Naive B cell (primary cell): ENCODE measurements around the gene RNF130. TPM values are rescaled to one million over a fixed set of nuclear protein-coding genes. Genes with fewer than 3 reads are reported as not detected.
"Not testable (repeated sequence)": the region's sequence is repeated elsewhere in the genome, so short reads cannot be mapped to it uniquely, and the experiment has no call there.

ENCODE experiments used
- ATAC-seq, 2 donors: fragments of 150-1000 bp; cut with Tn5 transposase; 2 replicates each; pipeline ENCODE4 v1.10.0; 2021; ENCODE audit warnings: low read depth in 2 of 2, mild to moderate bottlenecking in 2 of 2, moderate library complexity in 2 of 2
- DNase-seq: peaks from one replicate; pipeline ENCODE4 v3.0.0; 2022
- H3K27ac Mint-ChIP-seq, 6 donors: one replicate each; pipeline ENCODE4 v1.8.0; 2020 to 2022; ENCODE audit warnings: mild to moderate bottlenecking in 6 of 6, mixed read lengths in 6 of 6, moderate library complexity in 5 of 6, inconsistent platforms in 2 of 6
- H3K27me3 Mint-ChIP-seq, 3 donors: one replicate each; pipeline ENCODE4 v1.8.0; 2021 to 2022; ENCODE audit warnings: mixed read lengths in 3 of 3, mild to moderate bottlenecking in 1 of 3
- H3K36me3 Mint-ChIP-seq, 2 donors: one replicate each; pipeline ENCODE4 v1.8.0; 2020 to 2022; ENCODE audit warnings: mixed read lengths in 2 of 2, inconsistent platforms in 1 of 2, mild to moderate bottlenecking in 1 of 2
- H3K4me1 Mint-ChIP-seq, 3 donors: one replicate each; pipeline ENCODE4 v1.8.0; 2020 to 2022; ENCODE audit warnings: mixed read lengths in 3 of 3, inconsistent platforms in 1 of 3, mild to moderate bottlenecking in 1 of 3, moderate library complexity in 1 of 3
- H3K4me3 Mint-ChIP-seq, 8 donors: one replicate each; pipeline ENCODE4 v1.8.0; 2020 to 2022; ENCODE audit warnings: mild to moderate bottlenecking in 8 of 8, mixed read lengths in 8 of 8, moderate library complexity in 8 of 8, inconsistent platforms in 2 of 8
- H3K9me3 Mint-ChIP-seq, 7 donors: one replicate each; pipeline ENCODE4 v1.8.0; 2020 to 2022; ENCODE audit warnings: mixed read lengths in 7 of 7, mild to moderate bottlenecking in 5 of 7, inconsistent platforms in 2 of 7, moderate library complexity in 1 of 7
- polyA plus RNA-seq, 6 donors: library from polyadenylated mRNA; unstranded; fragments of 300-500 nt; fragmentation: Illumina TruSeq; gene quantifications; one replicate each; pipeline ENCODE4 v1.2.3, GENCODE V29; 2021; ENCODE audit warnings: low read depth in 6 of 6

Gene RNF130
- polyA plus RNA-seq, 6 donors from 2014 or later = 20.1 to 36.1 (median 25.3) TPM

GRCh38 chr5:180026734-180027458, 44.7 kb downstream of the RNF130 start:
- Mint-ChIP-seq H3K27ac (peak overlapping the region in 1 of 6 donors; percentile 2), H3K4me3 (no peak overlapping the region), H3K9me3 (no peaks in the 10 kb centered on the region), H3K36me3 (peaks cover 0 to 8% of the 10 kb centered on the region in 2 donors), H3K27me3 (no peaks in the 10 kb centered on the region), H3K4me1 (peaks cover 0 to 15% (median 0%) of the 10 kb centered on the region in 3 donors)
- ATAC-seq = no peak
- DNase-seq = no peak

GRCh38 chr5:180026320-180026719, 45.2 kb downstream of the RNF130 start:
- Mint-ChIP-seq H3K36me3 (peaks cover 0 to 11% of the 10 kb centered on the region in 2 donors), H3K4me1 (peaks cover 0 to 15% (median 0%) of the 10 kb centered on the region in 3 donors), H3K9me3 (no peaks in the 10 kb centered on the region), H3K27ac (peak overlapping the region in 2 of 6 donors; percentile 26 to 62), H3K4me3 (no peak overlapping the region), H3K27me3 (no peaks in the 10 kb centered on the region)
- no peak for ATAC-seq
- no peak for DNase-seq

GRCh38 chr5:180021900-180022299, 49.7 kb downstream of the RNF130 start:
- DNase-seq (no peak), ATAC-seq (no peak)
- H3K27ac Mint-ChIP-seq = no peak overlapping the region
- H3K36me3 Mint-ChIP-seq = peaks cover 9 to 30% of the 10 kb centered on the region in 2 donors
- H3K9me3 Mint-ChIP-seq = peaks cover 0 to 7% (median 0%) of the 10 kb centered on the region in 7 donors
- H3K4me3 Mint-ChIP-seq = no peak overlapping the region
- peaks cover 0 to 3% (median 0%) of the 10 kb centered on the region in 3 donors for H3K4me1 Mint-ChIP-seq
- no peaks in the 10 kb centered on the region for H3K27me3 Mint-ChIP-seq

GRCh38 chr5:180020176-180020575, 51.4 kb downstream of the RNF130 start:
- ATAC-seq = no peak
- DNase-seq = no peak
- peaks cover 0 to 3% (median 0%) of the 10 kb centered on the region in 3 donors for H3K4me1 Mint-ChIP-seq

GRCh38 chr5:180018347-180019060, 53.1 kb downstream of the RNF130 start:
- H3K27ac Mint-ChIP-seq = no peak overlapping the region
- ATAC-seq = no peak
- H3K27me3 Mint-ChIP-seq = no peaks in the 10 kb centered on the region
- peaks cover 0 to 3% (median 0%) of the 10 kb centered on the region in 3 donors for H3K4me1 Mint-ChIP-seq
- H3K36me3 Mint-ChIP-seq = peaks cover 9 to 30% of the 10 kb centered on the region in 2 donors
- DNase-seq = no peak
- H3K4me3 Mint-ChIP-seq = no peak overlapping the region
- peaks cover 0 to 7% (median 0%) of the 10 kb centered on the region in 7 donors for H3K9me3 Mint-ChIP-seq

More at GRCh38 chr5:180020176-180020575, 51.4 kb downstream of the RNF130 start:
- H3K4me3 Mint-ChIP-seq = no peak overlapping the region
- H3K27me3 Mint-ChIP-seq = no peaks in the 10 kb centered on the region
- peaks cover 9 to 30% of the 10 kb centered on the region in 2 donors for H3K36me3 Mint-ChIP-seq
- no peak overlapping the region for H3K27ac Mint-ChIP-seq
- peaks cover 0 to 7% (median 0%) of the 10 kb centered on the region in 7 donors for H3K9me3 Mint-ChIP-seq

- ATAC-seq, H3K27me3 Mint-ChIP-seq, H3K9me3 Mint-ChIP-seq, H3K27ac Mint-ChIP-seq, DNase-seq, H3K4me1 Mint-ChIP-seq, H3K4me3 Mint-ChIP-seq: not testable (repeated sequence)
- peaks cover 20 to 22% of the 10 kb centered on the region in 2 donors for H3K36me3 Mint-ChIP-seq
These were observed 56.0 kb downstream of the RNF130 start for GRCh38 chr5:180015523-180015922.

- peaks cover 7 to 17% of the 10 kb centered on the region in 2 donors for H3K36me3 Mint-ChIP-seq
- H3K4me1 Mint-ChIP-seq = peaks cover 0 to 3% (median 0%) of the 10 kb centered on the region in 3 donors
- DNase-seq = no peak
- no peaks in the 10 kb centered on the region for H3K27me3 Mint-ChIP-seq
- H3K27ac Mint-ChIP-seq = no peak overlapping the region
- H3K9me3 Mint-ChIP-seq = no peaks in the 10 kb centered on the region
- ATAC-seq = no peak
- no peak overlapping the region for H3K4me3 Mint-ChIP-seq
These were observed 57.9 kb downstream of the RNF130 start for GRCh38 chr5:180013678-180014077.

GRCh38 chr5:180012316-180012715, 59.2 kb downstream of the RNF130 start:
- no peak for DNase-seq
- no peak for ATAC-seq
- H3K4me3 Mint-ChIP-seq = no peak overlapping the region
- no peak overlapping the region for H3K27ac Mint-ChIP-seq
- no peaks in the 10 kb centered on the region for H3K27me3 Mint-ChIP-seq
- H3K4me1 Mint-ChIP-seq = peaks cover 3 to 9% (median 4%) of the 10 kb centered on the region in 3 donors
- H3K36me3 Mint-ChIP-seq = peaks cover 0 to 17% of the 10 kb centered on the region in 2 donors
- H3K9me3 Mint-ChIP-seq = no peaks in the 10 kb centered on the region

- no peak for ATAC-seq
- Mint-ChIP-seq H3K27ac (no peak overlapping the region), H3K36me3 (peaks cover 0 to 17% of the 10 kb centered on the region in 2 donors), H3K27me3 (no peaks in the 10 kb centered on the region), H3K4me1 (peaks cover 3 to 14% (median 6%) of the 10 kb centered on the region in 3 donors), H3K4me3 (no peak overlapping the region), H3K9me3 (no peaks in the 10 kb centered on the region)
- DNase-seq = no peak
These were observed 60.9 kb downstream of the RNF130 start for GRCh38 chr5:180010636-180011035.

GRCh38 chr5:180009581-180009980, 62.0 kb downstream of the RNF130 start:
- Mint-ChIP-seq H3K36me3 (peaks cover 0 to 17% of the 10 kb centered on the region in 2 donors), H3K4me1 (peaks cover 3 to 14% (median 6%) of the 10 kb centered on the region in 3 donors), H3K27ac (peak overlapping the region in 1 of 6 donors; percentile 75), H3K9me3 (no peaks in the 10 kb centered on the region), H3K4me3 (no peak overlapping the region), H3K27me3 (no peaks in the 10 kb centered on the region)
- no peak for DNase-seq
- ATAC-seq = no peak

- Mint-ChIP-seq H3K27ac (no peak overlapping the region), H3K9me3 (no peaks in the 10 kb centered on the region), H3K4me3 (no peak overlapping the region), H3K36me3 (peaks cover 0 to 17% of the 10 kb centered on the region in 2 donors), H3K27me3 (no peaks in the 10 kb centered on the region), H3K4me1 (peaks cover 3 to 14% (median 6%) of the 10 kb centered on the region in 3 donors)
- DNase-seq (no peak), ATAC-seq (no peak)
These were observed 63.1 kb downstream of the RNF130 start for GRCh38 chr5:180008433-180008832.

- DNase-seq = no peak
- Mint-ChIP-seq H3K27ac (peak overlapping the region in 1 of 6 donors; percentile 16), H3K27me3 (no peaks in the 10 kb centered on the region), H3K4me1 (peaks cover 3 to 14% (median 6%) of the 10 kb centered on the region in 3 donors), H3K9me3 (no peaks in the 10 kb centered on the region), H3K36me3 (peaks cover 0 to 11% of the 10 kb centered on the region in 2 donors), H3K4me3 (no peak overlapping the region)
- no peak for ATAC-seq
These were observed 64.0 kb downstream of the RNF130 start for GRCh38 chr5:180007582-180007981.

GRCh38 chr5:180006141-180006540, 65.4 kb downstream of the RNF130 start:
- H3K36me3 Mint-ChIP-seq = peaks cover 0 to 11% of the 10 kb centered on the region in 2 donors

More at GRCh38 chr5:180006141-180006540, 65.4 kb downstream of the RNF130 start:
- ATAC-seq (no peak), DNase-seq (no peak)
- H3K9me3 Mint-ChIP-seq = no peaks in the 10 kb centered on the region
- H3K4me1 Mint-ChIP-seq = peaks cover 3 to 14% (median 6%) of the 10 kb centered on the region in 3 donors
- H3K4me3 Mint-ChIP-seq = no peak overlapping the region
- H3K27ac Mint-ChIP-seq = no peak overlapping the region
- no peaks in the 10 kb centered on the region for H3K27me3 Mint-ChIP-seq
